Neural cell (in vitro differentiated cells): ENCODE results near the gene FBXO24.

ENCODE experiments used
- EP300 ChIP-seq: fragments of 450-650 bp; conservative IDR thresholded peaks from 2 replicates; pipeline ENCODE4 v1.6.1; 2014; ENCODE audit warnings: antibody characterized with exemption, mild to moderate bottlenecking, moderate library complexity; ENCODE audit not compliant: poor library complexity, severe bottlenecking
- EZH2 ChIP-seq: fragments of 200-600, 300-800 bp; shearing (Covaris generic), sonication (generic); IDR thresholded peaks from 2 replicates; pipeline ENCODE4 v1.6.1; 2014; ENCODE audit warnings: antibody characterized with exemption, low read length, borderline replicate concordance, mild to moderate bottlenecking; ENCODE audit not compliant: insufficient read depth, poor library complexity, severe bottlenecking
- MXI1 ChIP-seq: fragments of 450-650 bp; conservative IDR thresholded peaks from 2 replicates; pipeline ENCODE4 v1.6.1; 2014; ENCODE audit warnings: antibody characterized with exemption, mild to moderate bottlenecking; ENCODE audit not compliant: poor library complexity, severe bottlenecking
- POLR2AphosphoS5 ChIP-seq: IDR thresholded peaks from 2 replicates; pipeline ENCODE4 v1.6.1; 2012
- RAD21 ChIP-seq: fragments of 450-650 bp; conservative IDR thresholded peaks from 2 replicates; pipeline ENCODE4 v1.6.1; 2014; ENCODE audit warnings: antibody characterized with exemption, mild to moderate bottlenecking, moderate library complexity
- SMC3 ChIP-seq: fragments of 450-650 bp; conservative IDR thresholded peaks from 2 replicates; pipeline ENCODE4 v1.6.1; 2014; ENCODE audit warnings: antibody characterized with exemption, mild to moderate bottlenecking, moderate library complexity; ENCODE audit not compliant: poor library complexity
- TAF1 ChIP-seq: IDR thresholded peaks from 2 replicates; pipeline ENCODE4 v1.6.1; 2012; ENCODE audit warnings: low read depth
- TF ChIP-seq, protein P1 (sequence below): fragments of 450-650 bp; IDR thresholded peaks from 2 replicates; pipeline ENCODE4 v1.5.1; 2014; ENCODE audit warnings: antibody characterized with exemption, mild to moderate bottlenecking, moderate library complexity; ENCODE audit not compliant: poor library complexity, severe bottlenecking
- TF ChIP-seq, protein P2 (sequence below): IDR thresholded peaks from 2 replicates; pipeline ENCODE4 v1.6.1; 2012; ENCODE audit warnings: borderline replicate concordance

DNA sequence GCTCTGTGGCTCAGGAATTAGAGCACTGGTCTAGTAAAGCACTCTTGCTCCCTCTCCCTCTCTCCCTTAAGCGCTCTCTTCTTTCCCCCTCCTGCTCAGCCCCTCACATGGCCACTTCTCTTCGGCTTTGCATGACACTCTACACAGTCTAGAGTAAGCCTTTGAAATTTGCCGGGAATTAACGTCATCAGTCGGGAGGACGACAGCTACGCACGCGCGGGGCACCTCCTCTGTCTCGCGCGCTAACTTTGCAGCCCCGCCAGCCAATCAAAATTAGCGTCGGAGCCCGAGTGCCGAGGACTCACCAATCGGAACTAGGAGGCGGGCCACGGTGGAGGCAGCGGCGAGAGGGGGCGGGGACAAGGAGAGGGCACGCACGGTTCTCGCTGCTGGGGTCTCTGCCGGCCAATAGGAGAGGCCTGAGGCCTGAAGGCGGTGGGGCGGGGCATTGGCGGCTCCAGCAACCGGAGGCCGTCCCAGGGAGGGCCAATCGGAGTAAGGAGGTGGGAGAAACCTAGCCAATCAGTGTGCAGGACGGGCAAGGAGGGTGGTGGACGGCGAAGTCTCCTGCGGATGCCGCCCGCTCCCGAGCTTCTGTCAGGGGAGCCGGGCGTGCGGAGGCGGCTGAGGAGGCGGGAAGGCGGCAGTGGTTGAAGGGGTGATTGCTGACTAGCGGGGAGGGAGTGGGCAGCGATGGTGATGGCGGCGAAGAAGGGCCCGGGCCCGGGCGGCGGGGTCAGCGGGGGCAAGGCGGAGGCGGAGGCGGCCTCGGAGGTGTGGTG lies 47.3 kb upstream of the FBXO24 start, which contains the start of gene AGFG2:
- TF ChIP-seq TAF1 = peak; percentile 81
- TF ChIP-seq, protein P1, sequence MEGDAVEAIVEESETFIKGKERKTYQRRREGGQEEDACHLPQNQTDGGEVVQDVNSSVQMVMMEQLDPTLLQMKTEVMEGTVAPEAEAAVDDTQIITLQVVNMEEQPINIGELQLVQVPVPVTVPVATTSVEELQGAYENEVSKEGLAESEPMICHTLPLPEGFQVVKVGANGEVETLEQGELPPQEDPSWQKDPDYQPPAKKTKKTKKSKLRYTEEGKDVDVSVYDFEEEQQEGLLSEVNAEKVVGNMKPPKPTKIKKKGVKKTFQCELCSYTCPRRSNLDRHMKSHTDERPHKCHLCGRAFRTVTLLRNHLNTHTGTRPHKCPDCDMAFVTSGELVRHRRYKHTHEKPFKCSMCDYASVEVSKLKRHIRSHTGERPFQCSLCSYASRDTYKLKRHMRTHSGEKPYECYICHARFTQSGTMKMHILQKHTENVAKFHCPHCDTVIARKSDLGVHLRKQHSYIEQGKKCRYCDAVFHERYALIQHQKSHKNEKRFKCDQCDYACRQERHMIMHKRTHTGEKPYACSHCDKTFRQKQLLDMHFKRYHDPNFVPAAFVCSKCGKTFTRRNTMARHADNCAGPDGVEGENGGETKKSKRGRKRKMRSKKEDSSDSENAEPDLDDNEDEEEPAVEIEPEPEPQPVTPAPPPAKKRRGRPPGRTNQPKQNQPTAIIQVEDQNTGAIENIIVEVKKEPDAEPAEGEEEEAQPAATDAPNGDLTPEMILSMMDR = no peak
- TF ChIP-seq EZH2 = no peak
- TF ChIP-seq, protein P2, sequence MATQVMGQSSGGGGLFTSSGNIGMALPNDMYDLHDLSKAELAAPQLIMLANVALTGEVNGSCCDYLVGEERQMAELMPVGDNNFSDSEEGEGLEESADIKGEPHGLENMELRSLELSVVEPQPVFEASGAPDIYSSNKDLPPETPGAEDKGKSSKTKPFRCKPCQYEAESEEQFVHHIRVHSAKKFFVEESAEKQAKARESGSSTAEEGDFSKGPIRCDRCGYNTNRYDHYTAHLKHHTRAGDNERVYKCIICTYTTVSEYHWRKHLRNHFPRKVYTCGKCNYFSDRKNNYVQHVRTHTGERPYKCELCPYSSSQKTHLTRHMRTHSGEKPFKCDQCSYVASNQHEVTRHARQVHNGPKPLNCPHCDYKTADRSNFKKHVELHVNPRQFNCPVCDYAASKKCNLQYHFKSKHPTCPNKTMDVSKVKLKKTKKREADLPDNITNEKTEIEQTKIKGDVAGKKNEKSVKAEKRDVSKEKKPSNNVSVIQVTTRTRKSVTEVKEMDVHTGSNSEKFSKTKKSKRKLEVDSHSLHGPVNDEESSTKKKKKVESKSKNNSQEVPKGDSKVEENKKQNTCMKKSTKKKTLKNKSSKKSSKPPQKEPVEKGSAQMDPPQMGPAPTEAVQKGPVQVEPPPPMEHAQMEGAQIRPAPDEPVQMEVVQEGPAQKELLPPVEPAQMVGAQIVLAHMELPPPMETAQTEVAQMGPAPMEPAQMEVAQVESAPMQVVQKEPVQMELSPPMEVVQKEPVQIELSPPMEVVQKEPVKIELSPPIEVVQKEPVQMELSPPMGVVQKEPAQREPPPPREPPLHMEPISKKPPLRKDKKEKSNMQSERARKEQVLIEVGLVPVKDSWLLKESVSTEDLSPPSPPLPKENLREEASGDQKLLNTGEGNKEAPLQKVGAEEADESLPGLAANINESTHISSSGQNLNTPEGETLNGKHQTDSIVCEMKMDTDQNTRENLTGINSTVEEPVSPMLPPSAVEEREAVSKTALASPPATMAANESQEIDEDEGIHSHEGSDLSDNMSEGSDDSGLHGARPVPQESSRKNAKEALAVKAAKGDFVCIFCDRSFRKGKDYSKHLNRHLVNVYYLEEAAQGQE = no peak
- TF ChIP-seq EP300 = no peak
- peak; percentile 78 for TF ChIP-seq POLR2AphosphoS5
- peak; percentile 56 for TF ChIP-seq SMC3
- TF ChIP-seq MXI1 = peak; percentile 100
- peak; percentile 34 for TF ChIP-seq RAD21
